CD4-positive, alpha-beta memory T cell (primary cell): ENCODE data around the gene PRKG1. TPM values are rescaled to one million over a fixed set of nuclear protein-coding genes. Genes with fewer than 3 reads are reported as not detected.

Experiments used
- CTCF ChIA-PET: fragments of 350-600 bp; sonication (Branson Sonifier 250); formaldehyde crosslinking; loops from one replicate; lab custom pipeline; 2021; ENCODE audit warnings: inconsistent platforms; ENCODE audit not compliant: partially characterized antibody; lab: Charles Lee
- POLR2A ChIA-PET: fragments of 350-600 bp; sonication (Branson Sonifier 250); formaldehyde crosslinking; loops from one replicate; lab custom pipeline; 2021; ENCODE audit not compliant: partially characterized antibody; lab: Charles Lee
- DNase-seq, 5 donors: peaks; one replicate each; pipeline versions ENCODE4 v3.0.0 to v3.0.0-alpha.2; 2020 to 2022; ENCODE audit warnings: mixed read lengths in 1 of 5
- H3K27ac ChIP-seq: one replicate; pipeline ENCODE4 v1.7.0; 2013; ENCODE audit warnings: low read depth, low read length
- H3K27me3 ChIP-seq: 2 replicates; pipeline ENCODE4 v1.7.0; 2013; ENCODE audit warnings: mild to moderate bottlenecking, low read length, moderate library complexity; ENCODE audit not compliant: insufficient read depth
- H3K36me3 ChIP-seq: 2 replicates; pipeline ENCODE4 v1.7.0; 2013; ENCODE audit warnings: mild to moderate bottlenecking, low read length, moderate library complexity; ENCODE audit not compliant: insufficient read depth
- H3K4me1 ChIP-seq: 2 replicates; pipeline ENCODE4 v1.7.0; 2013; ENCODE audit warnings: mild to moderate bottlenecking, low read length, moderate library complexity; ENCODE audit not compliant: insufficient read depth
- H3K4me3 ChIP-seq, 2 donors: one replicate each; pipeline ENCODE4 v1.7.0; 2013; ENCODE audit warnings: low read length in 2 of 2, mild to moderate bottlenecking in 1 of 2
- H3K9me3 ChIP-seq, 2 donors: one replicate each; pipeline ENCODE4 v1.7.0; 2013; ENCODE audit warnings: low read length in 2 of 2, control low read depth in 1 of 2; ENCODE audit not compliant: control insufficient read depth in 1 of 2
- H3K27ac Mint-ChIP-seq, 7 donors: one replicate each; pipeline ENCODE4 v1.8.0; 2020 to 2021; ENCODE audit warnings: mixed read lengths in 7 of 7, mild to moderate bottlenecking in 6 of 7, inconsistent platforms in 3 of 7, moderate library complexity in 3 of 7
- H3K27me3 Mint-ChIP-seq, 2 donors: one replicate each; pipeline ENCODE4 v1.8.0; 2020 to 2021; ENCODE audit warnings: mixed read lengths in 2 of 2
- H3K36me3 Mint-ChIP-seq, 2 donors: one replicate each; pipeline ENCODE4 v1.8.0; 2020 to 2021; ENCODE audit warnings: mixed read lengths in 2 of 2, inconsistent platforms in 1 of 2, mild to moderate bottlenecking in 1 of 2
- H3K4me1 Mint-ChIP-seq, 4 donors: one replicate each; pipeline ENCODE4 v1.8.0; 2020 to 2021; ENCODE audit warnings: mixed read lengths in 4 of 4, mild to moderate bottlenecking in 1 of 4
- H3K4me3 Mint-ChIP-seq, 8 donors: one replicate each; pipeline ENCODE4 v1.8.0; 2020 to 2021; ENCODE audit warnings: mixed read lengths in 8 of 8, mild to moderate bottlenecking in 7 of 8, moderate library complexity in 6 of 8, inconsistent platforms in 3 of 8
- H3K9me3 Mint-ChIP-seq, 8 donors: one replicate each; pipeline ENCODE4 v1.8.0; 2020 to 2021; ENCODE audit warnings: mixed read lengths in 8 of 8, mild to moderate bottlenecking in 5 of 8, inconsistent platforms in 3 of 8, moderate library complexity in 1 of 8
- intact Hi-C: fragments of 100-400 bp; cut with micrococcal nuclease; formaldehyde crosslinking; loops from one replicate; pipeline ENCODE4 v1.15.1; 2023
- polyA plus RNA-seq, 2 donors: library from polyadenylated mRNA; unstranded; fragments of 300-500 nt; fragmentation: Illumina TruSeq; gene quantifications; one replicate each; pipeline ENCODE4 v1.2.3, GENCODE V29; 2021
- total RNA-seq, 2 experiments: library from RNA; stranded (reverse); gene quantifications; one replicate each; pipeline ENCODE4 v1.2.3, GENCODE V29; 2021

PRKG1 gene
- total and polyA plus RNA-seq, 4 experiments from 2014 or later = 0.06 to 0.20 TPM; not detected in 2

- no peaks in the 10 kb centered on the region for H3K9me3 Mint-ChIP-seq
- H3K27me3 Mint-ChIP-seq = peaks cover 2 to 12% of the 10 kb centered on the region in 2 donors
- Histone ChIP-seq H3K4me3 (no peak overlapping the region), H3K27ac (no peak overlapping the region), H3K9me3 (no peaks in the 10 kb centered on the region), H3K27me3 (no peaks in the 10 kb centered on the region), H3K36me3 (no peaks in the 10 kb centered on the region), H3K4me1 (no peaks in the 10 kb centered on the region)
- H3K27ac Mint-ChIP-seq = no peak overlapping the region
- POLR2A ChIA-PET = no interaction called here
- H3K4me3 Mint-ChIP-seq = no peak overlapping the region
- H3K36me3 Mint-ChIP-seq = no peaks in the 10 kb centered on the region
- H3K4me1 Mint-ChIP-seq = no peaks in the 10 kb centered on the region
- no peak for DNase-seq
- CTCF ChIA-PET = interaction anchor here (0.9 to 3.0 kb wide), 9 partner anchors 9 to 963 kb away, joined by 3 to 17 read pairs (median 4); no protein-coding TSS in a partner anchor
- intact Hi-C loops = loop anchor here (2.0 to 10.0 kb wide), 2 partner anchors 253 to 899 kb away; no protein-coding TSS in a partner anchor
Observed at GRCh38 chr10:51961401-51961800, 887.1 kb downstream of the PRKG1 start.

- Mint-ChIP-seq H3K36me3 (no peaks in the 10 kb centered on the region), H3K4me1 (no peaks in the 10 kb centered on the region), H3K9me3 (peaks cover 0 to 3% (median 0%) of the 10 kb centered on the region in 8 donors), H3K27ac (no peak overlapping the region), H3K27me3 (peaks cover 0 to 13% of the 10 kb centered on the region in 2 donors), H3K4me3 (no peak overlapping the region)
- intact Hi-C loops = loop anchor here (10.0 kb wide), 1 partner anchor 250 kb away; no protein-coding TSS in a partner anchor
- H3K4me3 ChIP-seq = no peak overlapping the region
- DNase-seq = no peak
- H3K9me3 ChIP-seq = no peaks in the 10 kb centered on the region
- no peak overlapping the region for H3K27ac ChIP-seq
- no peaks in the 10 kb centered on the region for H3K4me1 ChIP-seq
- POLR2A ChIA-PET = no interaction called here
- H3K27me3 ChIP-seq = no peaks in the 10 kb centered on the region
- no peaks in the 10 kb centered on the region for H3K36me3 ChIP-seq
- CTCF ChIA-PET = no interaction called here
Observed at GRCh38 chr10:51964630-51965029, 890.3 kb downstream of the PRKG1 start.

GRCh38 chr10:51965451-51965850 lies 891.2 kb downstream of the PRKG1 start:
- ChIA-PET POLR2A (no interaction called here), CTCF (no interaction called here)
- Histone ChIP-seq H3K36me3 (no peaks in the 10 kb centered on the region), H3K27me3 (no peaks in the 10 kb centered on the region), H3K4me3 (no peak overlapping the region), H3K27ac (no peak overlapping the region), H3K9me3 (no peaks in the 10 kb centered on the region), H3K4me1 (no peaks in the 10 kb centered on the region)
- intact Hi-C loops = loop anchor here (10.0 kb wide), 1 partner anchor 249 kb away; no protein-coding TSS in a partner anchor
- peaks cover 0 to 13% of the 10 kb centered on the region in 2 donors for H3K27me3 Mint-ChIP-seq
- no peaks in the 10 kb centered on the region for H3K36me3 Mint-ChIP-seq
- no peak overlapping the region for H3K27ac Mint-ChIP-seq
- no peak overlapping the region for H3K4me3 Mint-ChIP-seq
- H3K9me3 Mint-ChIP-seq = peaks cover 0 to 3% (median 0%) of the 10 kb centered on the region in 8 donors
- DNase-seq = no peak
- no peaks in the 10 kb centered on the region for H3K4me1 Mint-ChIP-seq

GRCh38 chr10:51972733-51973346 lies 898.6 kb downstream of the PRKG1 start:
- Histone ChIP-seq H3K27ac (no peak overlapping the region), H3K9me3 (no peaks in the 10 kb centered on the region), H3K4me3 (no peak overlapping the region), H3K4me1 (no peaks in the 10 kb centered on the region), H3K27me3 (no peaks in the 10 kb centered on the region), H3K36me3 (no peaks in the 10 kb centered on the region)
- ChIA-PET POLR2A (no interaction called here), CTCF (interaction anchor here (0.6 to 2.1 kb wide), 2 partner anchors 11 to 13 kb away, joined by 3 to 7 read pairs; no protein-coding TSS in a partner anchor)
- H3K36me3 Mint-ChIP-seq = no peaks in the 10 kb centered on the region
- intact Hi-C loops = no loop called here
- no peaks in the 10 kb centered on the region for H3K27me3 Mint-ChIP-seq
- peaks cover 0 to 4% (median 0%) of the 10 kb centered on the region in 8 donors for H3K9me3 Mint-ChIP-seq
- DNase-seq = no peak
- no peak overlapping the region for H3K27ac Mint-ChIP-seq
- H3K4me3 Mint-ChIP-seq = no peak overlapping the region
- no peaks in the 10 kb centered on the region for H3K4me1 Mint-ChIP-seq

- intact Hi-C loops = no loop called here
- ChIA-PET CTCF (no interaction called here), POLR2A (no interaction called here)
- Histone ChIP-seq H3K4me1 (no peaks in the 10 kb centered on the region), H3K9me3 (no peaks in the 10 kb centered on the region), H3K4me3 (no peak overlapping the region), H3K27me3 (no peaks in the 10 kb centered on the region), H3K36me3 (no peaks in the 10 kb centered on the region), H3K27ac (no peak overlapping the region)
- Mint-ChIP-seq H3K9me3 (peaks cover 0 to 19% (median 6%) of the 10 kb centered on the region in 8 donors), H3K27ac (no peak overlapping the region), H3K4me3 (no peak overlapping the region), H3K27me3 (peaks cover 1 to 2% of the 10 kb centered on the region in 2 donors), H3K36me3 (no peaks in the 10 kb centered on the region), H3K4me1 (no peaks in the 10 kb centered on the region)
- no peak for DNase-seq
Observed at GRCh38 chr10:51980752-51981151, 906.5 kb downstream of the PRKG1 start.

GRCh38 chr10:51981731-51982130 lies 907.4 kb downstream of the PRKG1 start:
- Mint-ChIP-seq H3K27ac (no peak overlapping the region), H3K36me3 (no peaks in the 10 kb centered on the region), H3K4me1 (no peaks in the 10 kb centered on the region), H3K9me3 (peaks cover 0 to 19% (median 6%) of the 10 kb centered on the region in 8 donors), H3K4me3 (no peak overlapping the region), H3K27me3 (peaks cover 1 to 2% of the 10 kb centered on the region in 2 donors)
- ChIA-PET POLR2A (no interaction called here), CTCF (interaction anchor here (1.1 kb wide), 1 partner anchor 21 kb away, joined by 4 read pairs; no protein-coding TSS in a partner anchor)
- no peak overlapping the region for H3K27ac ChIP-seq
- no peaks in the 10 kb centered on the region for H3K27me3 ChIP-seq
- no peak overlapping the region for H3K4me3 ChIP-seq
- intact Hi-C loops = no loop called here
- DNase-seq = no peak
- no peaks in the 10 kb centered on the region for H3K36me3 ChIP-seq
- H3K4me1 ChIP-seq = no peaks in the 10 kb centered on the region
- no peaks in the 10 kb centered on the region for H3K9me3 ChIP-seq

GRCh38 chr10:51983481-51983880 lies 909.2 kb downstream of the PRKG1 start:
- Histone ChIP-seq H3K4me3 (no peak overlapping the region), H3K9me3 (no peaks in the 10 kb centered on the region), H3K4me1 (no peaks in the 10 kb centered on the region), H3K36me3 (no peaks in the 10 kb centered on the region), H3K27me3 (no peaks in the 10 kb centered on the region), H3K27ac (no peak overlapping the region)
- POLR2A ChIA-PET = no interaction called here
- Mint-ChIP-seq H3K27me3 (peaks cover 1 to 2% of the 10 kb centered on the region in 2 donors), H3K36me3 (no peaks in the 10 kb centered on the region), H3K4me1 (no peaks in the 10 kb centered on the region), H3K9me3 (peaks cover 0 to 13% (median 6%) of the 10 kb centered on the region in 8 donors), H3K27ac (no peak overlapping the region), H3K4me3 (no peak overlapping the region)
- intact Hi-C loops = no loop called here
- CTCF ChIA-PET = interaction anchor here (1.3 kb wide), 1 partner anchor 23 kb away, joined by 3 read pairs; no protein-coding TSS in a partner anchor
- DNase-seq = no peak
